ENCODE measurements around the gene FXYD5. TPM values are rescaled to one million over a fixed set of nuclear protein-coding genes. Genes with fewer than 3 reads are reported as not detected.

Gene FXYD5
- total RNA-seq, 5 donors from 2014 or later (not counting 1 experiment from before 2014, with no cell fraction given): 440 to 616 (median 504) TPM

GRCh38 chr19:35108730-35109129 lies 45.8 kb upstream of the FXYD5 start:
- CTCF ChIA-PET: interaction anchor here in 1 of 2 donors (0.5 kb wide), 1 partner anchor 220 kb away, joined by 5 read pairs; no protein-coding TSS in a partner anchor
- peaks cover 0 to 24% of the 10 kb centered on the region in 2 experiments for H3K27me3 ChIP-seq (replicated peaks in 1 of 2; ENCODE audit: control insufficient read depth in 2 of 2, extremely low read depth in 1 of 2, insufficient read depth in 2 of 2, low read length in 1 of 2)
- H3K27ac ChIP-seq (ENCODE audit: low read length): no peak overlapping the region
- no peak overlapping the region for H3K27ac Mint-ChIP-seq
- no peak overlapping the region for H3K4me3 Mint-ChIP-seq
- no peaks in the 10 kb centered on the region for H3K9me3 ChIP-seq
- DNase-seq (no peak), ATAC-seq (replicated peaks in 1 of 4) (no peak)
- no peaks in the 10 kb centered on the region for H3K36me3 ChIP-seq (ENCODE audit: control insufficient read depth in 2 of 2, extremely low read depth in 1 of 2, insufficient read depth in 1 of 2, low read length in 1 of 2)
- POLR2A ChIA-PET: no interaction called here
- no peaks in the 10 kb centered on the region for H3K36me3 Mint-ChIP-seq
- H3K4me1 Mint-ChIP-seq: no peaks in the 10 kb centered on the region
- H3K9me3 Mint-ChIP-seq: no peaks in the 10 kb centered on the region
- WGBS (ENCODE audit: insufficient coverage): 68% methylated on average over 11 of the region's 11 CpGs
- peaks cover 0 to 5% of the 10 kb centered on the region in 2 donors for H3K27me3 Mint-ChIP-seq
- H3K4me1 ChIP-seq (ENCODE audit: control insufficient read depth in 1 of 2, extremely low read depth in 1 of 2, insufficient read depth in 2 of 2, low read length in 2 of 2): no peaks in the 10 kb centered on the region
- H3K4me3 ChIP-seq (ENCODE audit: control insufficient read depth in 1 of 2, extremely low read depth in 1 of 2, low read length in 1 of 2): no peak overlapping the region

GRCh38 chr19:35109395-35110112 lies 45.0 kb upstream of the FXYD5 start:
- H3K27ac Mint-ChIP-seq: no peak overlapping the region
- Histone ChIP-seq H3K4me1 (ENCODE audit: control insufficient read depth in 1 of 2, extremely low read depth in 1 of 2, insufficient read depth in 2 of 2, low read length in 2 of 2) (peaks cover 0 to 2% of the 10 kb centered on the region in 2 experiments), H3K36me3 (ENCODE audit: control insufficient read depth in 2 of 2, extremely low read depth in 1 of 2, insufficient read depth in 1 of 2, low read length in 1 of 2) (no peaks in the 10 kb centered on the region), H3K4me3 (ENCODE audit: control insufficient read depth in 1 of 2, extremely low read depth in 1 of 2, low read length in 1 of 2) (no peak overlapping the region), H3K9me3 (no peaks in the 10 kb centered on the region), H3K27me3 (replicated peaks in 1 of 2; ENCODE audit: control insufficient read depth in 2 of 2, extremely low read depth in 1 of 2, insufficient read depth in 2 of 2, low read length in 1 of 2) (peaks cover 0 to 25% of the 10 kb centered on the region in 2 experiments), H3K27ac (ENCODE audit: low read length) (no peak overlapping the region)
- no peaks in the 10 kb centered on the region for H3K36me3 Mint-ChIP-seq
- WGBS (ENCODE audit: insufficient coverage): 79% methylated on average over 16 of the region's 22 CpGs
- H3K9me3 Mint-ChIP-seq: no peaks in the 10 kb centered on the region
- peaks cover 0 to 6% of the 10 kb centered on the region in 2 donors for H3K27me3 Mint-ChIP-seq
- CTCF ChIA-PET: no interaction called here
- DNase-seq (no peak), ATAC-seq (replicated peaks in 1 of 4) (no peak)
- no peak overlapping the region for H3K4me3 Mint-ChIP-seq
- peaks cover 2 to 3% (median 2%) of the 10 kb centered on the region in 3 donors for H3K4me1 Mint-ChIP-seq
- POLR2A ChIA-PET: no interaction called here

- POLR2A ChIA-PET: interaction anchor here in 1 of 2 donors (0.5 kb wide), 1 partner anchor 43 kb away, joined by 3 read pairs; the partner anchor contains the start of gene FXYD5
- peaks cover 0 to 34% of the 10 kb centered on the region in 2 experiments for H3K27me3 ChIP-seq (replicated peaks in 1 of 2; ENCODE audit: control insufficient read depth in 2 of 2, extremely low read depth in 1 of 2, insufficient read depth in 2 of 2, low read length in 1 of 2)
- peaks cover 0 to 8% of the 10 kb centered on the region in 2 donors for H3K27me3 Mint-ChIP-seq
- H3K9me3 ChIP-seq: no peaks in the 10 kb centered on the region
- H3K4me1 ChIP-seq (ENCODE audit: control insufficient read depth in 1 of 2, extremely low read depth in 1 of 2, insufficient read depth in 2 of 2, low read length in 2 of 2): peaks cover 0 to 9% of the 10 kb centered on the region in 2 experiments
- peaks cover 5 to 7% (median 6%) of the 10 kb centered on the region in 3 donors for H3K4me1 Mint-ChIP-seq
- no peaks in the 10 kb centered on the region for H3K9me3 Mint-ChIP-seq
- ATAC-seq (replicated peaks in 1 of 4) (no peak), DNase-seq (no peak)
- H3K36me3 ChIP-seq (ENCODE audit: control insufficient read depth in 2 of 2, extremely low read depth in 1 of 2, insufficient read depth in 1 of 2, low read length in 1 of 2): no peaks in the 10 kb centered on the region
- no peaks in the 10 kb centered on the region for H3K36me3 Mint-ChIP-seq
- H3K27ac ChIP-seq (ENCODE audit: low read length): no peak overlapping the region
- CTCF ChIA-PET: no interaction called here
- no peak overlapping the region for H3K27ac Mint-ChIP-seq
- H3K4me3 Mint-ChIP-seq: no peak overlapping the region
- H3K4me3 ChIP-seq (ENCODE audit: control insufficient read depth in 1 of 2, extremely low read depth in 1 of 2, low read length in 1 of 2): no peak overlapping the region
- WGBS (ENCODE audit: insufficient coverage): no CpG with 5 or more reads among the region's 9 CpGs
These were observed 43.6 kb upstream of the FXYD5 start for GRCh38 chr19:35110974-35111373.

GRCh38 chr19:35112995-35113688 lies 41.4 kb upstream of the FXYD5 start:
- 80% methylated on average over 8 of the region's 15 CpGs for WGBS (ENCODE audit: insufficient coverage)

GRCh38 chr19:35114353-35115176 lies 40.0 kb upstream of the FXYD5 start:
- ChIA-PET POLR2A (no interaction called here), CTCF (no interaction called here)
- H3K4me3 ChIP-seq (ENCODE audit: control insufficient read depth in 1 of 2, extremely low read depth in 1 of 2, low read length in 1 of 2): peak overlapping the region in 1 of 2 donors; percentile 5
- Mint-ChIP-seq H3K36me3 (no peaks in the 10 kb centered on the region), H3K4me1 (peaks cover 5 to 7% (median 6%) of the 10 kb centered on the region in 3 donors), H3K27ac (no peak overlapping the region), H3K27me3 (peaks cover 0 to 7% of the 10 kb centered on the region in 2 donors), H3K4me3 (peak overlapping the region in 1 of 3 donors; percentile 31), H3K9me3 (no peaks in the 10 kb centered on the region)
- DNase-seq (peak in 34 of 35 experiments; percentile 10 to 83 (median 56)), ATAC-seq (replicated peaks in 1 of 4) (peak; percentile 80 to 92 (median 86))
- peaks cover 0 to 9% of the 10 kb centered on the region in 2 experiments for H3K4me1 ChIP-seq (ENCODE audit: control insufficient read depth in 1 of 2, extremely low read depth in 1 of 2, insufficient read depth in 2 of 2, low read length in 2 of 2)
- H3K27ac ChIP-seq (ENCODE audit: low read length): no peak overlapping the region
- H3K36me3 ChIP-seq (ENCODE audit: control insufficient read depth in 2 of 2, extremely low read depth in 1 of 2, insufficient read depth in 1 of 2, low read length in 1 of 2): no peaks in the 10 kb centered on the region
- no peaks in the 10 kb centered on the region for H3K9me3 ChIP-seq
- WGBS (ENCODE audit: insufficient coverage): 21% methylated on average over 16 of the region's 23 CpGs
- H3K27me3 ChIP-seq (replicated peaks in 1 of 2; ENCODE audit: control insufficient read depth in 2 of 2, extremely low read depth in 1 of 2, insufficient read depth in 2 of 2, low read length in 1 of 2): peaks cover 0 to 33% of the 10 kb centered on the region in 2 experiments

More at GRCh38 chr19:35112995-35113688, 41.4 kb upstream of the FXYD5 start:
- peaks cover 0 to 8% of the 10 kb centered on the region in 2 donors for H3K27me3 Mint-ChIP-seq
- ATAC-seq (replicated peaks in 1 of 4) (no peak), DNase-seq (no peak)
- no peak overlapping the region for H3K27ac ChIP-seq (ENCODE audit: low read length)
- H3K36me3 ChIP-seq (ENCODE audit: control insufficient read depth in 2 of 2, extremely low read depth in 1 of 2, insufficient read depth in 1 of 2, low read length in 1 of 2): no peaks in the 10 kb centered on the region
- POLR2A ChIA-PET: no interaction called here
- peaks cover 5 to 7% (median 6%) of the 10 kb centered on the region in 3 donors for H3K4me1 Mint-ChIP-seq
- H3K4me3 ChIP-seq (ENCODE audit: control insufficient read depth in 1 of 2, extremely low read depth in 1 of 2, low read length in 1 of 2): no peak overlapping the region
- H3K9me3 Mint-ChIP-seq: no peaks in the 10 kb centered on the region
- peaks cover 0 to 34% of the 10 kb centered on the region in 2 experiments for H3K27me3 ChIP-seq (replicated peaks in 1 of 2; ENCODE audit: control insufficient read depth in 2 of 2, extremely low read depth in 1 of 2, insufficient read depth in 2 of 2, low read length in 1 of 2)
- H3K4me1 ChIP-seq (ENCODE audit: control insufficient read depth in 1 of 2, extremely low read depth in 1 of 2, insufficient read depth in 2 of 2, low read length in 2 of 2): peaks cover 0 to 9% of the 10 kb centered on the region in 2 experiments
- CTCF ChIA-PET: no interaction called here
- no peak overlapping the region for H3K4me3 Mint-ChIP-seq
- H3K36me3 Mint-ChIP-seq: no peaks in the 10 kb centered on the region
- no peak overlapping the region for H3K27ac Mint-ChIP-seq
- H3K9me3 ChIP-seq: no peaks in the 10 kb centered on the region
